ENCODE data around the gene HIF1A. TPM values are rescaled to one million over a fixed set of nuclear protein-coding genes. Genes with fewer than 3 reads are reported as not detected.
A peak's percentile ranks its signal among the peaks of the same experiment; 100 is the strongest.
"Not testable (repeated sequence)": the region's sequence is repeated elsewhere in the genome, so short reads cannot be mapped to it uniquely, and the experiment has no call there.

The HIF1A gene
- total RNA-seq, 1 experiment from 2014 or later, result 214 TPM

DNA sequence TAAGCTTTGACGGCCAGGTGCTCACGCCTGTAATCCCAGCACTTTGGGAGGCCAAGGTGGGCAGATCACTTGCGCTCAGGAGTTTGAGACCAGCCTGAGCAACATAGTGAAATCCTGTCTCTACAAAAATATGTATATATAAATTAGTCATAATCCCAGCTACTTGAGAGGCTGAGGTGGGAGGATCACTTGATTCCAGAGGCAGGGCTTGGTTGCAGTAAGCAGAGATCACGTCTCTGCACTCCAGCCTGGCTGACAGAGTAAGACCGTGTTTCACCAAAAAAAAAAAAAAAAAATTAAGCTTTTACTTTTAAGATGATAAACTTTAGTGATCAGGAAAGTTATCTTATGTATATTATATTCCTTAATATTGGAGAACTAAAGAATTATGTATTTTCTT lies 48.9 kb downstream of the HIF1A start:
- no peak for DNase-seq (ENCODE audit: extremely low read depth, low read depth)

DNA sequence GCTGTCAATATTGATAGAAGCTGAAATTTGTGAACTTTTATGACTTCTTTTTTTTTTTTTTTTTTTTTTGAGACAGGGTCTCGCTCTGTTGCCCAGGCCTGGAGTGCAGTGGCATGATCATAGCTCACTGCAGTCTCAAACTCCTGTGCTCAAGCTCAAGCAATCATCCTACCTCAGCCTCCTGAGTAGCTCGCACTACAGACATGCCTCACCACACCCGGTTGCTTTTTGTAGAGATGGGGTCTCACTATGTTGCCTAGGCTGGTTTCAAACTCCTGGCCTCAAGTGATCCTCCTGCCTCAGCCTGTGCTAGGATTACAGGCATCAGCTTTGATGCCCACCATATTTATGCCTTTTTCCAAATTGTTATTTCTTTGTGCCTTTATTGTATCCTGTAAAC lies 51.0 kb downstream of the HIF1A start:
- not testable (repeated sequence) for DNase-seq (ENCODE audit: extremely low read depth, low read depth)

DNA sequence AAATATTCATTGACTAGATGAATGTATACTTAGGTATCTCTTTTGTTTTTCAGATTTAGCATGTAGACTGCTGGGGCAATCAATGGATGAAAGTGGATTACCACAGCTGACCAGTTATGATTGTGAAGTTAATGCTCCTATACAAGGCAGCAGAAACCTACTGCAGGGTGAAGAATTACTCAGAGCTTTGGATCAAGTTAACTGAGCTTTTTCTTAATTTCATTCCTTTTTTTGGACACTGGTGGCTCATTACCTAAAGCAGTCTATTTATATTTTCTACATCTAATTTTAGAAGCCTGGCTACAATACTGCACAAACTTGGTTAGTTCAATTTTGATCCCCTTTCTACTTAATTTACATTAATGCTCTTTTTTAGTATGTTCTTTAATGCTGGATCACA lies 51.6 kb downstream of the HIF1A start:
- DNase-seq (ENCODE audit: extremely low read depth, low read depth), result no peak

DNA sequence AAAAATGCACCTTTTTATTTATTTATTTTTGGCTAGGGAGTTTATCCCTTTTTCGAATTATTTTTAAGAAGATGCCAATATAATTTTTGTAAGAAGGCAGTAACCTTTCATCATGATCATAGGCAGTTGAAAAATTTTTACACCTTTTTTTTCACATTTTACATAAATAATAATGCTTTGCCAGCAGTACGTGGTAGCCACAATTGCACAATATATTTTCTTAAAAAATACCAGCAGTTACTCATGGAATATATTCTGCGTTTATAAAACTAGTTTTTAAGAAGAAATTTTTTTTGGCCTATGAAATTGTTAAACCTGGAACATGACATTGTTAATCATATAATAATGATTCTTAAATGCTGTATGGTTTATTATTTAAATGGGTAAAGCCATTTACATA lies 52.0 kb downstream of the HIF1A start:
- DNase-seq (ENCODE audit: extremely low read depth, low read depth), result no peak

DNA sequence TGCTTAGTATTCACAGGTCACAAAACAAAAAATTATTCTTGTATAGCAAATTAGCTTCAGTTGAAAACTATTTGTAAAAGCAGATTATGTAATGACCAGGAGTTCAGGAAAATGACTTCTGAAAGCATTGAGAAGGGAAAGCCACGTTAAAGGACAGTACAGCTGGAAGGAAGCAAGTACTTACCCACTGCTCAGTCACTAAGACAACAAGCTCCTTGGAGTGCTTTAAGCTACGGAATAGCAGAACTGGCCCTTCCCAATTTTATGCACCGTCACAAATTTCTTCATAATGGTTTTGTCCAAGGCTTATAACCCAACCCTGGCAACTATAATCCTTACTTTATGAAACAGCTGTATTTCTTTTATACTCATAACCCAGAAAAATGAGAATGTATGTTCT lies 54.0 kb downstream of the HIF1A start:
- DNase-seq (ENCODE audit: extremely low read depth, low read depth), result no peak

DNA sequence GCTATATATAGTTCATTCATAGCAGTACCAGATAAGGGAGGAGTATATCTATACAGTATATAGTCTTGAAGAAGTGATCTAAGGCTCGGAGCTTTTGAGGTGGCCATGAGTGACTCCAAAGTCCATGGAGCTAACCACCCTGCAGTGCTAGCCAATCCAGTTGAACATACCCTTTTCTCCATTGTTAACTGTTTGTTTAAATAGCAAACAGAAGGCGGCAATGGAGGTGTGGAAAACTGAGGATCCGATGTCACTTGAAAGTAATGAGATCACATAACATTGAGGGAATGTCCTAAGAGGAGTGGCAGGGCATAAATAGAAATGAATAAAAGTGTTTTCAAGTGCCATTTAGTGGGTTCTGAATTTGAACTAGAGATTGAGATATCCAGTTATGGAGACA lies 54.6 kb downstream of the HIF1A start:
- DNase-seq (ENCODE audit: extremely low read depth, low read depth), result no peak

DNA sequence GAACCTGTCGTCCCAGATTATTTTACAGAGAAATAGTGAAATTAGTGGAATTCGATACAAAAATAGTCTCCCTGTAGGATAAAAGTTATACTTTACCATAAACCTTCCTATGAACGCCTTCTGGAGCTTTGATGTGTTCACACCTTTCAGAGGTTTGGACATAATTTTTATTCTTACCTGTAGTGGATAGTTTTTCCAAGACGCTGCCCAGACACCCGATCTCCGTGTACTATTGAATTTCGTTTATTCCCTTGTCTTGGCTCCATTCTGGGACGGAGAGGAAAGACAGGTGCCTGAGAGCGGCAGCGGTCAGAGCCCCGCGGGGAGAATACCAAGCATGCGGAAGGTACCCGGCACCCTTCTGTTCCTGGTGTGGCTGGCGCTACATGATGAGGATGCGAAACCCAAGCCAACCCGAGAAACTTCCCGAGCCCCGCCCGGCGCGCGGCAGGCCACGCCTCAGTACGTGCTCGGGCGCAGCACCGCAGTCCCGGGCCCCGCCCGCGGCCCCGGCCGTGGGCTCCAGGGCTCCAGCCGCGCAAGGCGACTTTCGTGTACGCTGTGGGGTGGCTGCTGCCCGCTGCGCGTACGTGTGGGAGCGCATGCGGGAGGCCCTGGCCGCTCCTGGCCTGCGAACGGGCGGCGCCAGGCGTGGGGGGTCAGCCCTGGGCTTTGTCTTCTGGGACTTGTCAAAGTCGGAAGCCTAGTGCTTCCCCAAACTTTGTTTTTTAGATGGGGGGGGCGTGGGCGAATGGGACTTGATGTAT lies 55.6 kb downstream of the HIF1A start:
- peak; percentile 76 for DNase-seq (ENCODE audit: extremely low read depth, low read depth)

DNA sequence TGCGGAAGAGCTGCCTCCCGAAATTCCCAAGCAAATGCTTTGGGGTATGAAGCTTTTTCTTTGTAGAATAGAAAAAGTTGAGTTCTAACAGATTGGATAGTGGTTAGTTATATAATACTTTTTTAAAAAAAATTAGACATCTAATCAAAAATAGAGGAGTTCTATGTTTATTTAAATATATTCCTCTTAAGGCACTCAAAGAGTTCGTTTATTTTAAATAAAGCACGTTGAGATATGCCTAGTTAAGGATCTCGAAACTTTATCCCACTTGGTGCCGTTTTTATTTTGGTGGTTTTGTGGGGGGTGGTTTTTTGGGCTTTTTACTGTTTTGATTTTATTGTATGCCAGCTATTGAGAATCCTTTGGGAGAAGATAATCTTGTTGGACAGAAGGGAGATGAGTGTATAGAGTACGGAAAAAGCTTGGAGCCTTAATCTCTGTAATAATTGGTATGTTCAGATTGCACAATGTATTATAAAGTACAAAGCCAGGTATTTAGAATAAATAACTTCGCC lies 56.2 kb downstream of the HIF1A start:
- no peak for DNase-seq (ENCODE audit: extremely low read depth, low read depth)

DNA sequence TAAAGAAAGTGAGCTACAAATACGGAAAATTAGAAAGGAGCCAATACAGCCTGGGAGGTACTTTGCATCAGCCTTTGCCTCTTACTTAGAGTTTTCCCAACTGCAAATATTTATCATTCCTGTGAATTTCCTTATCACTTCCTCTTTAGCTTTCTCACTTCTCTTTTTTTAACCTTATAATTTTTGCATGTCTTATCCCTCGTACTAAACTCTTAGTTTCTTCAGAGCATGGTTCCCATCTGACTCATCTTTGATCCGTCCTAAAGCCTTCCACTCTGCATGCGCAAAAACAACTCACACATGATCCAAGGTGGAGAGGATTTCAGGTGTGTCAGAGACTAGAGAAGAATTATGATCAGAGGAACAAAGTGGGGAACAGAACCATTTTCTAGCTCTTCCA lies 57.3 kb downstream of the HIF1A start:
- no peak for DNase-seq (ENCODE audit: extremely low read depth, low read depth)

DNA sequence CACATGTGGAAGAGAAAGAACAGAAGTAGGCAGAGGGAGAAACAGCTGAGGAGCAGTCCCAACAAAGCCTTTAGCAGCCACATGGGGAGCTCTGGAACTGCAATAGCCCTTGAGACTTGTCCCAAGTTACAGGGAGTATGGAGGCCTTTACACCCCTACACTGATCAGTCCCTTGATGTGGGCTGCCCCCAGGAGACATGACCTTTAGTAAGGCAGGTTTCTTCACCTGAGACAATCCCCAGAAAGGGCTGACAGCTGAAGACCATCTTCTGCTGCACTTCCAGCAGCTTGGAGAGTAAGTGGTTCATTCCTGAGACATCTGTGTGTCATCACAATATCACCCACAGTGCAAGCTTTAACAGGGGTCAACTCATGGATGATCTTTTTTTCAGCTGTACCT lies 58.3 kb downstream of the HIF1A start:
- DNase-seq (ENCODE audit: extremely low read depth, low read depth), result no peak

DNA sequence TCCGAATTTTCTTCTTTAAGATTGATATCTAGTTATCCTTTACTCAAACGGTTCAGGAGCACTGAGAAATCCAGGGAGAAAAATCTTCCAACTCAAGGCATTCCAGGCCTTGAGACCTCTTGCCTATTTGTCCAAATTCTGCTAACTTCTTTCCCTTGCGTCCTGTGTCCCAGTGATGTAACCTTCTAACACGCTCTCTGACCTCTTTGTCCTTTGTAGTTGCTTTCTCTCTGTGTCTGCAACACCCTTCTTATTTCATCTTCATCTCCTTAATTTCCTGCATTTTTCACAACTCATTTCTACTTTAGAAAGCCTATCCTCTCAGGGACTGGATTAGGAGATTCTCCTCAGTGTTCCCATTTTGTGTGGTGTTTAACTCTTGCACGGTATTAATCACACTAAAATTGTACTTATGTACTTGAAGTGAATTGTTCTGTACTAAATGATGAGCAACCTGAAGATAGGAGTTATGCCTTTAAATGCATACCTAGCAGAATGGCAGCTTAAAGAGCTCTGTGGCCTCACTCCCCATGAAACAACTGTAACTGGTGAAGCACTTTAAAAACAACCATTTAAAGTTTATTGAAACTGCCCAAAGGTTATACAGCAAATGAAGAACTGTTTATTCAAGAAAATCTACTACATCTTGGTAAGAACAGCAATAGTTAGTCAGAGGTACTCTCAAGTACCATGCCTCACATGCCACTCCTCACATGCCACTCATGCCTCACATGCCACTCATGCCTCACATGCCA lies 59.5 kb downstream of the HIF1A start:
- DNase-seq (ENCODE audit: extremely low read depth, low read depth), result no peak

DNA sequence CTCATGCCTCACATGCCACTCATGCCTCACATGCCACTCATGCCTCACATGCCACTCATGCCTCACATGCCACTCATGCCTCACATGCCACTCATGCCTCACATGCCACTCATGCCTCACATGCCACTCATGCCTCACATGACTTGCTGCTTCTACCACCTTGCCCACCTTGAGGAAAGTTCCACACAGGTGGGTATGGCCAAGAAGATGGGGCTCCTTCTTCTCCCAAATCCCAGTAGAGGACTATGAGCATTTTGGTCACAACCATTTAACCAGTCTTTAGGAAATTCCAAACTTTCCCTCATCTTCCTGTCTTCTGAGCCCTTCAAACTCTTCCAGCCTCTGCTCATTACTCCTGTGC lies 60.0 kb downstream of the HIF1A start:
- not testable (repeated sequence) for DNase-seq (ENCODE audit: extremely low read depth, low read depth)

DNA sequence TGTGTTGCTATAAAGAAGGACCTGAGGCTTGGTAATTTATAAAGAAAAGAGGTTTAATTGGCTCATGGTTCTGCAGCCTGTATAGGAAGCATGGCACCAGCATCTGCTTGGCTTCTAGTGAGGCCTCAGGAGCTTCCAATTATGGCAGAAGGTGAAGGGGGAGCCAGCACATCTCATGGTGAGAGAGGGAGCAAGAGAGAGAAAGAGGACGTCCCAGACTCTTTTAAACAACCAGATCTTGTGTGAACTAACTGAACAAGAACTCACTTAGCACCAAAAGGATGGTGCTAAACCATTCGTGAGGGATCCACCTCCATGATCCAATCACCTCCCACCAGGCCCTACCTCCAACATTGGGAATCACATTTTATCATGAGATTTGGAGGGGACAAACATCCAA lies 60.8 kb downstream of the HIF1A start:
- no peak for DNase-seq (ENCODE audit: extremely low read depth, low read depth)

DNA sequence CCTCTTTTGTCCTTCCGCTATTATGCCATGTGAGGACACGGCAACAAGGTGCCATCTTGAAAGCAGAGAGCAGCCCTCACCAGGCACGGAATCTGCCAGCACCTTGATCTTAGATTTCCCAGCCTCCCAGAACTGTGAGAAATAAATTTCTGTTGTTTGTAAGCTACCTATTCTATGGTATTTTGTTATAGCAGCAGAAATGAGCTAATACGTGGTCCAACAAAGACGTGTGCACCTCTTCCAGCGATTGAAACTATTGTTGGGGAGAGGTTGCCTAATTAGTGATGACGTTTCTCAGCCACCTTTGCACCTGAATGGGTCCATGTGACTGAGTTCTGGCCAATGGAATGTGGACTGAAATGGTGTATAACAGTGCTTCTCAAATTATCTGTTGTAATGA lies 64.6 kb downstream of the HIF1A start:
- no peak for DNase-seq (ENCODE audit: extremely low read depth, low read depth)

DNA sequence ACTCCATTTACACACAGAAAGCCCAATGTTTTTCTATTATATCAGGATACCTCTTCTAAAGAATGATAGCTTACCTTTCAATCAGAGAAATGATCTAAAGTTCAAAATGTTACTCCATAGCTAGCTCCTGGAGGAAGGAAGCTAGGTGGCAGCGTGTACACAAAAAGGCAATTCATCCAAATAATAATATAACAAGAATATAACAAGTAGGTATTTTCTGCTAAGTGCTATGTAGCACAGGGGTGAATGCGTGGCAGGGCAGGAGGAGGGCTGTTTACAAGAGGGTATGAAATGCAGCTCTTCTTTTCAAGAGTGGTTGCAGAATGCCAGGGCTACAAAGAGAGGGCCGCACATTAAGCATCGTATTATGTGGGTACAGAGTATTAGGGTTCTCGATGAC lies 66.2 kb downstream of the HIF1A start:
- DNase-seq (ENCODE audit: extremely low read depth, low read depth), result no peak

DNA sequence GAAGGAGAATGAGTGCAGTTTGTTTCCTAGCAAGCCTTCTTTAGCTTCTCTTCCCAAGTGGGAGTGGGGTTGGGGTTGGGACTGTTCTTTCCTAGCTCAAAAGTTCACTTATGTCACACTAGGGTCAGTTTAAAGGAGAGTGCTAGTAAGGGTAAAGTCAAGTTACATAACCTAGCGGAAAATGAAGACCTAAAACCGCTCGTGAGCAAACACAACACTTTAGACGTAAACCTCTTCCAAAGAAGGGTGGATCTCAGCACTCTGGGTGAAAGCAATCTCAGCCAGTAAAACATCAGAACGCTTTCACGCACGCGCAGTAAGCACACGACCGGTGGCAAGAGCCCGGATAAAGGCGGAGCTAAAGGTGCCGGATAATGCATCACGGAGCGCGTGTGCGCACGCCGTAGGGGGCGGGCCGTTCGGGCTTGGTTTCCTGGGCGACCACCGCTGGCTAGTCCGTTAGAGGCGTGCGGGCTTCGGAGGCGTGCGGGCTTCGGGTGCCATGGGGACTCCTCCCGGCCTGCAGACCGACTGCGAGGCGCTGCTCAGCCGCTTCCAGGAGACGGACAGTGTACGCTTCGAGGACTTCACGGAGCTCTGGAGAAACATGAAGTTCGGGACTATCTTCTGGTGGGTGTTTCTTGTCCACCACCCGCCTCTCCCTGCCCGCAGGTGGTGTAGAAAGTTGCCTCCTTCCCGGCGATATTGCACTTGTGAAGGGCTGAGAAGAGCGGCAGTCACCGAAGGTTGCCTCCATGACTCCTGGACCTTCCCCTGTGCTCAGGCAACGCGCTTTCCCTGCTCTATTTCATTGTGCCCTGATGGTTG lies 66.9 kb downstream of the HIF1A start, which contains the start of gene SNAPC1:
SNAPC1 (plus strand) TSS at position 462 of the 828 bp plus-strand sequence; CDS start at position 503, 41 bp downstream.
- DNase-seq (ENCODE audit: extremely low read depth, low read depth), result peak; percentile 99

DNA sequence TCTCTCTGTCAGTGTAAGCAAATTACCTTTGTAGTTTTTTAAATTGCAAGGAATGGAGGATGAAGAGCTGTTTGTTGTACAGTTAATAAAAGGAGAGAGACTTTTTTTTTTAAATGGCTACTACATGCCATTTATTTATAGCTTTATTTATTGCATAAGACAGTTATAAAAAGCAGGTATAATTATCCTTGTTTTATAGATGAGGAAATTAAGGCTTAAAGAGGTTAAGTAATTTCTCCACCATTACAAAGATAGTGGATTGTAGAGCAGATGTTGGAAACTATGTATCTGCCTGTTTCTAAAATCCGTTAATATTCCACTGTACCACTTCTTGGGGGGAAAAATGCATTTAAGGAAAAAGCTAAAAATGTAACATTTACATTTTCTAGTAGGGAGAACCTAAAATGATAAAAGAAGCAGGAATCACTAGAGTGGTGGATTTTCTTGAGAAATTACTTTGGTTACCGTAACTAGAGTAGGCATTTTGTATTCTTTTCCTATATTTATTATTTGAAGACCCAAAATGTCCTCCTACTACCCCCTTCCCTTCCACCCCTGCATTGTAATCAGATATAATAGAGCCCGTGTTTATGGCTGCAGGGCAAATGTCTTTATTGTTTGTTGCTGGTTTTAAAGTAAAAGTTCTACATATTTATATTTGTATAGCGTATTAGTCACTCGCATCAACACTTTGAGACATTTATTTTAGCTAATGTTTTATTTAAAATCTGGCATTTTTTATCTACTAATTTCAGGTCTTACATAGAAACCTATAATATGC lies 69.2 kb downstream of the HIF1A start:
- DNase-seq (ENCODE audit: extremely low read depth, low read depth), result no peak

DNA sequence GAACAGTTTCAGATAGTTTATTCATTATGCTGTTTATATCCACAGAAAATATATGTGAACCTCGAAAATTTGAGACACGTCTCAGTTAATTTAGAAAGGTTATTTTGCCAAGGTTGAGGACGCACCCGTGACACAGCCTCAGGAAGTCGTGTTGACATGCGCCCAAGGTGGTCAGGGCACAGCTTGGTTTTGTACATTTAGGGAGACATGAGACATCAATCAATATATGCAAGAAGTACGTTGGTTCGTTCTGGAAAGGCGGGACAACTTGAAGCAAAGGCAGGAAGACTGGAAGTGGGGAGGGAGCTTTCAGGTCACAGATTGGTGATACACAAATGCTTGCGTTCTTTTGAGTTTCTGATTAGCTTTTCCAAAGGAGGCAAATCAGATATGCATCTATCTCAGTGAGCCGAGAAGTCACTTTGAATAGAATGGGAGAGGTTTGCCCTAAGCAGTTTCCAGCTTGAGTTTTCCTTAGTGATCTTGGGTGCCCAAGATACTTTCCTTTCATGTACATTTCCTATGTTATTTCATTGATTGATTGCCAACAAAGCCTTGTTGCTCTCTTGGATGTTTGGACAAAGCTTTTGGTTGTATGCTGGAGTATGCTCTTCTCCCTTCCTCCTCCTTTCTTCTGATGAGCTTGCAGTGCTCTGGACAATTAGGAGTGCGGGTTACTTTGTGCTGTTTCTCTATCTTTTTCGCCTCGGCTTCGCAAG lies 70.1 kb downstream of the HIF1A start:
- DNase-seq (ENCODE audit: extremely low read depth, low read depth), result no peak

DNA sequence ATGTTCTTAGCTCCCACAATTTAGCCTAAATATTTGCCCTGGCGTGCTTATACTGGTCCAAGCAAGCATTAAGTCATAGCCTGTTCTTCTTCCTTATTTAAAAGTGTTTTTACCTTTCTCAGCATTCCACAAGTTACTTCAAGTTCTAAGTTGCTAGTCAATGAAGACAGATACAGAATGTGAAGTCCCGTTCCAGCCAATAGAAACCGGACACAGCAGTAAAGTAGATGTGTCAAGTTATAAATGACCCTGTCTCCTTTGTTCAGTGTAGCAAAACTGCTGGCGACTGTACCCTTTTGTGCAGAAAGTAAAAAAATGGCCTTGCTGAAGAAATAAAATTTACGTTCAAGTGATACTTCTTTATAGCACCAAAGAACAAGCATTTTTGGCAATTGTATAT lies 70.8 kb downstream of the HIF1A start:
- no peak for DNase-seq (ENCODE audit: extremely low read depth, low read depth)

DNA sequence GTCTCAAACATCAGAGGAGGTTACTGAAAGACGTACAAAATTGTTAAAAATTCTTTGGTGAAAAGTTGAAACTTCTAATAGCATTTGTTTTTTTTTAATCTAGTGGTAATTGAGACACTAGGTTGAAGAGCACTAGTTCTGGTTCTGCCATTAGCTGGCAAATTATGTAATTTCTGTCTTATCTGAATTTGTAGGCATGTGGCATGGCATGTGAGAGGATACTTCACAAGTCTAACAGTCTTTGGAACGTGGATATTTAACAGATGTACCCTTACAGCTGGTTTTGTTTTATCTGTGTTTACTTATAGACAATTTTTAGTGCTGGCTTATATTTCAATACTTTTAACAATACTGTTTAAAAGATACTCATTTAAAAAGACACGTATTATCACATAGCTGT lies 72.9 kb downstream of the HIF1A start:
- DNase-seq (ENCODE audit: extremely low read depth, low read depth), result no peak
